Fibroblast of skin of right biceps (primary cell): ENCODE results near the gene FTCDNL1.
A peak's percentile ranks its signal among the peaks of the same experiment; 100 is the strongest.

Experiments
- DNase-seq: peaks from one replicate; pipeline ENCODE4 v3.0.0-alpha.2; 2013

The FTCDNL1 gene

GRCh38 chr2:199739413-199740110 is 111.4 kb downstream of the FTCDNL1 start:
- DNase-seq, result peak; percentile 59

GRCh38 chr2:199738727-199739412 is 112.1 kb downstream of the FTCDNL1 start:
- peak; percentile 56 for DNase-seq

- DNase-seq, result peak; percentile 14
Measured at GRCh38 chr2:199734651-199735050, 116.3 kb downstream of the FTCDNL1 start.

- no peak for DNase-seq
Measured at GRCh38 chr2:199734011-199734410, 117.0 kb downstream of the FTCDNL1 start.

GRCh38 chr2:199727801-199728200 is 123.2 kb downstream of the FTCDNL1 start:
- no peak for DNase-seq

GRCh38 chr2:199727306-199727705 is 123.7 kb downstream of the FTCDNL1 start:
- DNase-seq, result no peak

- no peak for DNase-seq
Measured at GRCh38 chr2:199718074-199718473, 132.9 kb downstream of the FTCDNL1 start.

GRCh38 chr2:199717587-199717907 is 133.4 kb downstream of the FTCDNL1 start:
- DNase-seq, result no peak

- peak; percentile 31 for DNase-seq
Measured at GRCh38 chr2:199716807-199717586, 134.0 kb downstream of the FTCDNL1 start.

- no peak for DNase-seq
Measured at GRCh38 chr2:199713746-199714145, 137.2 kb downstream of the FTCDNL1 start.

- peak; percentile 30 for DNase-seq
Measured at GRCh38 chr2:199710551-199710950, 140.4 kb downstream of the FTCDNL1 start.
